K562 (cell line): ENCODE data around the gene C19orf67. TPM values are rescaled to one million over a fixed set of nuclear protein-coding genes. Genes with fewer than 3 reads are reported as not detected.
A peak's percentile ranks its signal among the peaks of the same experiment; 100 is the strongest.
"Not testable (repeated sequence)": the region's sequence is repeated elsewhere in the genome, so short reads cannot be mapped to it uniquely, and the experiment has no call there.

ENCODE experiments used
- ATAC-seq: fragments of 200-7000 bp; cut with Tn5 transposase; 3 replicates; pipeline ENCODE4 v1.9.1; 2020; ENCODE audit warnings: moderate library complexity
- BruUV-seq: library from RNA; stranded (reverse); fragments of 400-500 nt; replicated peaks from 2 replicates; lab custom pipeline; 2021; lab: Mats Ljungman, UMichigan
- CTCF ChIA-PET: fragments of 300-600 bp; formaldehyde crosslinking; extraction: SDS; loops from one replicate; lab custom pipeline; 2021; ENCODE audit warnings: low intra/inter-chr PET ratio; lab: Yijun Ruan, JAX
- POLR2A ChIA-PET: fragments of 300-600, 350-650 bp; sonication (Branson Sonifier 250); formaldehyde crosslinking; extraction: SDS; loops from one replicate; lab custom pipeline; 2021; ENCODE audit warnings: antibody characterized with exemption, inconsistent platforms; lab: Yijun Ruan, JAX
- DNase-seq, 4 experiments: peaks; one replicate each; pipeline versions ENCODE4 v3.0.0 to v3.0.0-alpha.2; 2011 to 2018; ENCODE audit warnings: low spot score in 3 of 4, mixed read lengths in 3 of 4; ENCODE audit errors: extremely low read depth in 1 of 4
- FAIRE-seq: peaks from 2 replicates; lab custom pipeline; 2011; peaks lifted over from hg19 to GRCh38; lab: Jason Lieb, UNC
- H2AFZ ChIP-seq: 2 replicates; pipeline ENCODE4 v1.6.0; 2011; ENCODE audit warnings: low read depth, low read length, control low read depth, inconsistent platforms
- H3K27ac ChIP-seq: fragments of 200-600 bp; 3 replicates; pipeline ENCODE4 v1.8.0; 2011; ENCODE audit warnings: low read depth, mild to moderate bottlenecking, control low read depth, inconsistent platforms, low read length, moderate library complexity, mixed read lengths; ENCODE audit errors: extremely low read depth
- H3K27me3 ChIP-seq, 2 experiments: fragments of 300-600 bp in 1 of 2; 2 replicates in 1 of 2; 3 replicates in 1 of 2; pipeline versions ENCODE4 v1.6.0 to v1.8.0; 2011; ENCODE audit warnings: inconsistent platforms in 2 of 2, low read length in 2 of 2, mild to moderate bottlenecking in 1 of 2, mixed read lengths in 1 of 2, moderate library complexity in 1 of 2; ENCODE audit not compliant: control insufficient read depth in 2 of 2, insufficient read depth in 2 of 2
- H3K36me3 ChIP-seq: fragments of 300-600 bp; 3 replicates; pipeline ENCODE4 v1.8.0; 2011; ENCODE audit warnings: mild to moderate bottlenecking, low read length, inconsistent platforms; ENCODE audit not compliant: control insufficient read depth, insufficient read depth
- H3K4me1 ChIP-seq, 2 experiments: fragments of 200-600 bp in 1 of 2; replicated peaks in 1 of 2; 2 replicates in 1 of 2; 3 replicates in 1 of 2; pipeline versions ENCODE4 v1.5.1 to v1.8.0; 2011; ENCODE audit warnings: inconsistent platforms in 2 of 2, low read length in 2 of 2, mild to moderate bottlenecking in 1 of 2, mixed read lengths in 1 of 2, moderate library complexity in 1 of 2; ENCODE audit not compliant: control insufficient read depth in 2 of 2, insufficient read depth in 2 of 2
- H3K4me2 ChIP-seq: 2 replicates; pipeline ENCODE4 v1.6.1; 2011; ENCODE audit warnings: low read length, control low read depth, inconsistent platforms, mixed read lengths; ENCODE audit not compliant: insufficient read depth
- H3K4me3 ChIP-seq: fragments of 200-600 bp; sonication (generic), shearing (Covaris generic); 2 replicates; pipeline ENCODE4 v1.5.1; 2016; ENCODE audit warnings: control low read depth, inconsistent platforms
- H3K79me2 ChIP-seq: fragments of 200-600 bp; 3 replicates; pipeline ENCODE4 v1.8.0; 2011; ENCODE audit warnings: low read length, inconsistent platforms; ENCODE audit not compliant: control insufficient read depth, insufficient read depth
- H3K9ac ChIP-seq, 2 experiments: 2 replicates each; pipeline versions ENCODE4 v1.6.0 to v1.6.1; 2011; ENCODE audit warnings: low read depth in 2 of 2, low read length in 2 of 2, control low read depth in 1 of 2, inconsistent platforms in 1 of 2, mild to moderate bottlenecking in 1 of 2, mixed read lengths in 1 of 2; ENCODE audit not compliant: insufficient read depth in 1 of 2
- H3K9me1 ChIP-seq: one replicate; pipeline ENCODE4 v1.6.0; 2011; ENCODE audit warnings: inconsistent platforms, mild to moderate bottlenecking, low read length, moderate library complexity; ENCODE audit not compliant: control insufficient read depth, insufficient read depth
- H3K9me3 ChIP-seq: replicated peaks from 2 replicates; pipeline ENCODE4 v1.5.1; 2011; ENCODE audit warnings: low read depth, low read length, inconsistent platforms; ENCODE audit not compliant: control insufficient read depth, insufficient read depth
- H4K20me1 ChIP-seq: replicated peaks from 2 replicates; pipeline ENCODE4 v1.6.1; 2011; ENCODE audit warnings: low read length, inconsistent platforms, mixed read lengths; ENCODE audit not compliant: control insufficient read depth, insufficient read depth
- ARID3A ChIP-seq: IDR thresholded peaks from 2 replicates; pipeline ENCODE4 v1.6.1; 2012; ENCODE audit warnings: low read depth, low read length, improper control_type of control experiment, borderline replicate concordance
- BCOR ChIP-seq: fragments of 450-650 bp; IDR thresholded peaks from 2 replicates; pipeline ENCODE4 v1.6.1; 2016
- CTCF ChIP-seq, 3 experiments: IDR thresholded peaks in 2 of 3; conservative IDR thresholded peaks in 1 of 3; 2 replicates each; pipeline ENCODE4 v1.5.1; 2011 to 2012; ENCODE audit warnings: low read length in 3 of 3, mild to moderate bottlenecking in 3 of 3, control low read depth in 2 of 3, improper control_type of control experiment in 1 of 3, inconsistent platforms in 1 of 3, low read depth in 1 of 3, mixed read lengths in 1 of 3, moderate library complexity in 1 of 3; ENCODE audit not compliant: insufficient read depth in 2 of 3
- CTCFL ChIP-seq: IDR thresholded peaks from 2 replicates; pipeline ENCODE4 v1.6.1; 2011; ENCODE audit warnings: borderline replicate concordance, low read depth, mild to moderate bottlenecking, moderate library complexity, low read length; ENCODE audit not compliant: insufficient read depth, poor library complexity, severe bottlenecking
- GATAD2A ChIP-seq: fragments of 450-650 bp; IDR thresholded peaks from 2 replicates; pipeline ENCODE4 v1.6.1; 2017
- MLLT1 ChIP-seq, 2 experiments: fragments of 450-650 bp; IDR thresholded peaks; 2 replicates each; pipeline ENCODE4 v1.6.1; 2016
- RAD21 ChIP-seq, 2 experiments: fragments of 250-450 bp in 1 of 2; fragments of 450-650 bp in 1 of 2; sonication (Bioruptor Pico) in 1 of 2; formaldehyde crosslinking in 1 of 2; IDR thresholded peaks in 1 of 2; conservative IDR thresholded peaks in 1 of 2; 2 replicates each; pipeline versions ENCODE4 v1.4.0 to v1.8.0; 2020 to 2022; ENCODE audit warnings: mild to moderate bottlenecking in 2 of 2, moderate library complexity in 1 of 2
- SMARCA4 ChIP-seq: fragments of 450-650 bp; IDR thresholded peaks from 2 replicates; pipeline ENCODE4 v1.6.1; 2016
- ZBTB2 ChIP-seq: fragments of 450-650 bp; IDR thresholded peaks from 2 replicates; pipeline ENCODE4 v1.6.1; 2016; ENCODE audit warnings: antibody characterized with exemption
- ZEB2 ChIP-seq: fragments of 450-650 bp; IDR thresholded peaks from 2 replicates; pipeline ENCODE4 v1.6.1; 2016
- ZNF384 ChIP-seq: IDR thresholded peaks from 2 replicates; pipeline ENCODE4 v1.6.1; 2012; ENCODE audit warnings: low read depth, low read length, improper control_type of control experiment
- WGBS: fragments of 100-300 bp; shearing (Covaris generic); methylation state at CpG from one replicate; pipeline ENCODE4 v1.1.6; 2016; ENCODE audit warnings: low coverage, mixed read lengths; ENCODE audit not compliant: insufficient coverage; ENCODE audit errors: missing lambda C conversion rate; 5-methylcytosine and 5-hydroxymethylcytosine counted together
- in situ Hi-C: fragments of 300-500 bp; cut with MboI; formaldehyde crosslinking; loops from 4 replicates; pipeline ENCODE4 v1.15.0; 2018; ENCODE audit warnings: inconsistent platforms, mixed read lengths
- intact Hi-C: fragments of 100-400 bp; cut with micrococcal nuclease; formaldehyde crosslinking; loops from 2 replicates; pipeline ENCODE4 v1.14.2; 2022
- polyA plus RNA-seq, 8 experiments: library from polyadenylated mRNA; depleted of rRNA in 4 of 8; stranded (reverse) in 5 of 8; unstranded in 3 of 8; fragments of >200 nt; fragmentation: Nextera tagmentation in 2 of 8; fragmentation: Illumina TruSeq in 1 of 8; extraction: Ambion mirVana in 2 of 8; extraction: Trizol in 1 of 8; gene quantifications; 2 replicates each; pipeline versions ENCODE4 v1.2.1 to v1.2.3, GENCODE V29; 2011 to 2014; ENCODE audit warnings: inconsistent platforms in 1 of 8, missing spikeins in 1 of 8
- total RNA-seq, 7 experiments: library from RNA; depleted of rRNA in 6 of 7; stranded (reverse); fragments of >200 nt in 6 of 7; fragmentation: Illumina TruSeq in 2 of 7; extraction: Trizol in 2 of 7; gene quantifications; 2 replicates each; pipeline versions ENCODE4 v1.2.1 to v1.2.3, GENCODE V29; 2011 to 2021; ENCODE audit warnings: low replicate concordance in 1 of 7

C19orf67 gene
- total and polyA plus RNA-seq, 9 of the 15 experiments (the other 6 are each of a cell fraction or from before 2014, with no cell fraction given): 0.29 to 1.8 (median 0.51) TPM; not detected in 3

GRCh38 chr19:14035159-14035558, 50.4 kb downstream of the C19orf67 start:
- in situ Hi-C loops, H3K9ac ChIP-seq, H3K9me3 ChIP-seq, H4K20me1 ChIP-seq, ATAC-seq, H3K79me2 ChIP-seq, H3K4me3 ChIP-seq, H2AFZ ChIP-seq, H3K9me1 ChIP-seq, H3K36me3 ChIP-seq, H3K27me3 ChIP-seq, BruUV-seq, H3K4me2 ChIP-seq: not testable (repeated sequence)
- ChIA-PET CTCF (interaction anchor here (0.6 kb wide), 1 partner anchor 58 kb away, joined by 3 read pairs; no protein-coding TSS in a partner anchor), POLR2A (interaction anchor here (1.1 kb wide), 1 partner anchor 58 kb away, joined by 5 read pairs; no protein-coding TSS in a partner anchor)
- FAIRE-seq (peak; percentile 56), DNase-seq (peak; percentile 10 to 47 (median 16))
- Histone ChIP-seq H3K4me1 (peaks cover 5 to 34% of the 10 kb centered on the region in 2 experiments; a peak in 3 of 5 replicates), H3K27ac (peak overlapping the region; percentile 30; the same call in 1 of the 3 replicates)
- 70% methylated on average over 12 of the region's 12 CpGs for WGBS
- intact Hi-C loops: loop anchor here (10.0 kb wide), 1 partner anchor 80 kb away; the partner anchor contains the start of gene DCAF15
- TF ChIP-seq SMARCA4 (0 out of 2 replicates have a peak, but pooled peaks have one; percentile 17), CTCFL (peak; percentile 67), CTCF (IDR thresholded peaks at IDR 0.05 in 2 of 3, conservative IDR thresholded peaks at IDR 0.05 in 1 of 3; ENCODE audit: insufficient read depth in 2 of 3, low read depth in 1 of 3, low read length in 3 of 3) (peak in 2 of 3 experiments; percentile 15 to 29; a peak in 2 of 6 replicates), MLLT1 (IDR thresholded peaks at IDR 0.05) (peak in 1 of 2 experiments; percentile 67; a peak in 1 of 4 replicates), GATAD2A (0 out of 2 replicates have a peak, but pooled peaks have one; percentile 27), ZBTB2 (0 out of 2 replicates have a peak, but pooled peaks have one; percentile 18), ZEB2 (peak; percentile 37; the same call in 1 of the 2 replicates), RAD21 (CRISPR knock-in tag; conservative IDR thresholded peaks at IDR 0.05 in 1 of 2, IDR thresholded peaks at IDR 0.05 in 1 of 2) (peak in 1 of 2 experiments; percentile 12; a peak in 2 of 4 replicates), ZNF384 (peak; percentile 48; the same call in 1 of the 2 replicates), BCOR (0 out of 2 replicates have a peak, but pooled peaks have one; percentile 28), ARID3A (0 out of 2 replicates have a peak, but pooled peaks have one; percentile 9)
